Right ventricle myocardium inferior (tissue), 1 donor: ENCODE measurements around the gene CCL4L2. TPM values are rescaled to one million over a fixed set of nuclear protein-coding genes. Genes with fewer than 3 reads are reported as not detected.
A peak's percentile ranks its signal among the peaks of the same experiment; 100 is the strongest.
"Not testable (repeated sequence)": the region's sequence is repeated elsewhere in the genome, so short reads cannot be mapped to it uniquely, and the experiment has no call there.

ENCODE experiments used
- ATAC-seq: fragments of 200-7000 bp; cut with Tn5 transposase; one replicate; pipeline ENCODE4 v1.9.1; 2020; ENCODE audit warnings: mild to moderate bottlenecking, moderate library complexity
- DNase-seq: peaks from one replicate; pipeline ENCODE4 v3.0.0; 2021; ENCODE audit errors: missing footprints
- intact Hi-C: fragments of 100-400 bp; cut with DNase I; formaldehyde crosslinking; loops from one replicate; pipeline ENCODE4 v1.11.0; 2022
- long read RNA-seq: library from polyadenylated mRNA; unstranded; transcript quantifications from one replicate; pipeline ENCODE4 v2.0.0, GENCODE V29; 2021
- total RNA-seq: library from RNA; stranded (reverse); fragmentation: NEBNext Ultra II Directional; extraction: Animal tissue kit (Norgen Biotek cat#: 25700); gene quantifications from one replicate; pipeline ENCODE4 v1.2.1, GENCODE V29; 2021
- donor health status: DM: no; HTN: yes; CAD: no; lungs with severe emphysema.

The CCL4L2 gene
- not detected for total RNA-seq
- long read RNA-seq = 0 reads

- intact Hi-C loops = not testable (repeated sequence)
- peak; percentile 69 for ATAC-seq
- peak; percentile 46 for DNase-seq
Measured at GRCh38 chr17:36210439-36211211, at the start of gene CCL4L2. Gene CCL4L2, plus strand, starts transcription at chr17:36211063.

GRCh38 chr17:36168836-36169235 lies 42.0 kb upstream of the CCL4L2 start:
- ATAC-seq, intact Hi-C loops, DNase-seq: not testable (repeated sequence)

GRCh38 chr17:36176536-36176935 lies 34.3 kb upstream of the CCL4L2 start, which contains the start of gene TBC1D3B:
Gene TBC1D3B, minus strand, starts transcription at chr17:36176636. Its CDS starts 1,586 bp downstream, at chr17:36175050.
- intact Hi-C loops, ATAC-seq, DNase-seq: not testable (repeated sequence)

GRCh38 chr17:36181446-36182175 lies 29.3 kb upstream of the CCL4L2 start:
- intact Hi-C loops, DNase-seq, ATAC-seq: not testable (repeated sequence)

- intact Hi-C loops = no loop called here
- DNase-seq (no peak), ATAC-seq (peak; percentile 37)
Measured at GRCh38 chr17:36182176-36183000, 28.5 kb upstream of the CCL4L2 start.

- DNase-seq = peak; percentile 82
- intact Hi-C loops = no loop called here
- peak; percentile 90 for ATAC-seq
Measured at GRCh38 chr17:36183001-36183971, 27.6 kb upstream of the CCL4L2 start.

- no peak for DNase-seq
- ATAC-seq = no peak
- intact Hi-C loops = no loop called here
Measured at GRCh38 chr17:36184023-36184765, 26.7 kb upstream of the CCL4L2 start.

GRCh38 chr17:36185416-36185815 lies 25.4 kb upstream of the CCL4L2 start:
- intact Hi-C loops = no loop called here
- no peak for DNase-seq
- no peak for ATAC-seq

- ATAC-seq, intact Hi-C loops: not testable (repeated sequence)
Measured at GRCh38 chr17:36186810-36187763, 23.8 kb upstream of the CCL4L2 start.

GRCh38 chr17:36187943-36188665 lies 22.8 kb upstream of the CCL4L2 start:
- ATAC-seq, intact Hi-C loops, DNase-seq: not testable (repeated sequence)

More at GRCh38 chr17:36186810-36187763, 23.8 kb upstream of the CCL4L2 start:
- DNase-seq = not testable (repeated sequence)

GRCh38 chr17:36188891-36189306 lies 22.0 kb upstream of the CCL4L2 start:
- ATAC-seq = peak; percentile 75
- intact Hi-C loops = no loop called here
- no peak for DNase-seq

GRCh38 chr17:36189993-36190392 lies 20.9 kb upstream of the CCL4L2 start:
- DNase-seq, intact Hi-C loops, ATAC-seq: not testable (repeated sequence)

- intact Hi-C loops, ATAC-seq: not testable (repeated sequence)
Measured at GRCh38 chr17:36190549-36191330, 20.1 kb upstream of the CCL4L2 start.

GRCh38 chr17:36193216-36193775 lies 17.6 kb upstream of the CCL4L2 start:
- DNase-seq (no peak), ATAC-seq (no peak)
- intact Hi-C loops = no loop called here

More at GRCh38 chr17:36190549-36191330, 20.1 kb upstream of the CCL4L2 start:
- not testable (repeated sequence) for DNase-seq
